K562 (cell line): ENCODE data around the gene RNF175. TPM values are rescaled to one million over a fixed set of nuclear protein-coding genes. Genes with fewer than 3 reads are reported as not detected.

Source experiments
- ATAC-seq: fragments of 200-7000 bp; cut with Tn5 transposase; 3 replicates; pipeline ENCODE4 v1.9.1; 2020; ENCODE audit warnings: moderate library complexity
- BruUV-seq: library from RNA; stranded (reverse); fragments of 400-500 nt; replicated peaks from 2 replicates; lab custom pipeline; 2021; lab: Mats Ljungman, UMichigan
- CTCF ChIA-PET: fragments of 300-600 bp; formaldehyde crosslinking; extraction: SDS; loops from one replicate; lab custom pipeline; 2021; ENCODE audit warnings: low intra/inter-chr PET ratio; lab: Yijun Ruan, JAX
- POLR2A ChIA-PET: fragments of 300-600, 350-650 bp; sonication (Branson Sonifier 250); formaldehyde crosslinking; extraction: SDS; loops from one replicate; lab custom pipeline; 2021; ENCODE audit warnings: antibody characterized with exemption, inconsistent platforms; lab: Yijun Ruan, JAX
- DNase-seq, 4 experiments: peaks; one replicate each; pipeline versions ENCODE4 v3.0.0 to v3.0.0-alpha.2; 2011 to 2018; ENCODE audit warnings: low spot score in 3 of 4, mixed read lengths in 3 of 4; ENCODE audit errors: extremely low read depth in 1 of 4
- FAIRE-seq: peaks from 2 replicates; lab custom pipeline; 2011; peaks lifted over from hg19 to GRCh38; lab: Jason Lieb, UNC
- H2AFZ ChIP-seq: 2 replicates; pipeline ENCODE4 v1.6.0; 2011; ENCODE audit warnings: low read depth, low read length, control low read depth, inconsistent platforms
- H3K27ac ChIP-seq: fragments of 200-600 bp; 3 replicates; pipeline ENCODE4 v1.8.0; 2011; ENCODE audit warnings: low read depth, mild to moderate bottlenecking, control low read depth, inconsistent platforms, low read length, moderate library complexity, mixed read lengths; ENCODE audit errors: extremely low read depth
- H3K27me3 ChIP-seq, 2 experiments: fragments of 300-600 bp in 1 of 2; 2 replicates in 1 of 2; 3 replicates in 1 of 2; pipeline versions ENCODE4 v1.6.0 to v1.8.0; 2011; ENCODE audit warnings: inconsistent platforms in 2 of 2, low read length in 2 of 2, mild to moderate bottlenecking in 1 of 2, mixed read lengths in 1 of 2, moderate library complexity in 1 of 2; ENCODE audit not compliant: control insufficient read depth in 2 of 2, insufficient read depth in 2 of 2
- H3K36me3 ChIP-seq: fragments of 300-600 bp; 3 replicates; pipeline ENCODE4 v1.8.0; 2011; ENCODE audit warnings: mild to moderate bottlenecking, low read length, inconsistent platforms; ENCODE audit not compliant: control insufficient read depth, insufficient read depth
- H3K4me1 ChIP-seq, 2 experiments: fragments of 200-600 bp in 1 of 2; replicated peaks in 1 of 2; 2 replicates in 1 of 2; 3 replicates in 1 of 2; pipeline versions ENCODE4 v1.5.1 to v1.8.0; 2011; ENCODE audit warnings: inconsistent platforms in 2 of 2, low read length in 2 of 2, mild to moderate bottlenecking in 1 of 2, mixed read lengths in 1 of 2, moderate library complexity in 1 of 2; ENCODE audit not compliant: control insufficient read depth in 2 of 2, insufficient read depth in 2 of 2
- H3K4me2 ChIP-seq: 2 replicates; pipeline ENCODE4 v1.6.1; 2011; ENCODE audit warnings: low read length, control low read depth, inconsistent platforms, mixed read lengths; ENCODE audit not compliant: insufficient read depth
- H3K4me3 ChIP-seq: fragments of 200-600 bp; sonication (generic), shearing (Covaris generic); 2 replicates; pipeline ENCODE4 v1.5.1; 2016; ENCODE audit warnings: control low read depth, inconsistent platforms
- H3K79me2 ChIP-seq: fragments of 200-600 bp; 3 replicates; pipeline ENCODE4 v1.8.0; 2011; ENCODE audit warnings: low read length, inconsistent platforms; ENCODE audit not compliant: control insufficient read depth, insufficient read depth
- H3K9ac ChIP-seq, 2 experiments: 2 replicates each; pipeline versions ENCODE4 v1.6.0 to v1.6.1; 2011; ENCODE audit warnings: low read depth in 2 of 2, low read length in 2 of 2, control low read depth in 1 of 2, inconsistent platforms in 1 of 2, mild to moderate bottlenecking in 1 of 2, mixed read lengths in 1 of 2; ENCODE audit not compliant: insufficient read depth in 1 of 2
- H3K9me1 ChIP-seq: one replicate; pipeline ENCODE4 v1.6.0; 2011; ENCODE audit warnings: inconsistent platforms, mild to moderate bottlenecking, low read length, moderate library complexity; ENCODE audit not compliant: control insufficient read depth, insufficient read depth
- H3K9me3 ChIP-seq: replicated peaks from 2 replicates; pipeline ENCODE4 v1.5.1; 2011; ENCODE audit warnings: low read depth, low read length, inconsistent platforms; ENCODE audit not compliant: control insufficient read depth, insufficient read depth
- H4K20me1 ChIP-seq: replicated peaks from 2 replicates; pipeline ENCODE4 v1.6.1; 2011; ENCODE audit warnings: low read length, inconsistent platforms, mixed read lengths; ENCODE audit not compliant: control insufficient read depth, insufficient read depth
- CBX5 ChIP-seq: IDR thresholded peaks from 2 replicates; pipeline ENCODE4 v1.6.1; 2014; ENCODE audit warnings: low read depth, borderline replicate concordance
- ETV1 ChIP-seq: fragments of 450-650 bp; conservative IDR thresholded peaks from 2 replicates; pipeline ENCODE4 v1.6.1; 2016; ENCODE audit warnings: missing genetic modification characterization, control low read depth, low read depth, missing compliant biosample characterization
- HEY1 ChIP-seq: fragments of 250-450 bp; sonication (Bioruptor Pico); IDR thresholded peaks from 2 replicates; pipeline ENCODE4 v1.5.0; 2020; ENCODE audit warnings: mild to moderate bottlenecking, moderate library complexity, borderline replicate concordance
- HNRNPUL1 ChIP-seq: fragments of 200-400 bp; formaldehyde crosslinking; IDR thresholded peaks from 2 replicates; pipeline ENCODE4 v1.6.1; 2017; ENCODE audit warnings: low read length
- JUN ChIP-seq, 2 experiments: sonication (generic) in 1 of 2; formaldehyde crosslinking in 1 of 2; IDR thresholded peaks; 2 replicates each; pipeline versions ENCODE4 v1.6.1 to v1.8.0; 2012 to 2022; ENCODE audit warnings: borderline replicate concordance in 2 of 2, mild to moderate bottlenecking in 2 of 2, improper control_type of control experiment in 1 of 2, low read depth in 1 of 2, low read length in 1 of 2, missing genetic modification reagents in 1 of 2
- LCOR ChIP-seq: sonication (generic); formaldehyde crosslinking; IDR thresholded peaks from 2 replicates; pipeline ENCODE4 v1.8.0; 2022; ENCODE audit warnings: mild to moderate bottlenecking, missing genetic modification reagents
- RNF2 ChIP-seq: sonication (generic); IDR thresholded peaks from 2 replicates; pipeline ENCODE4 v1.6.1; 2016
- SIX5 ChIP-seq, 2 experiments: IDR thresholded peaks; 2 replicates each; pipeline ENCODE4 v1.6.1; 2011; ENCODE audit warnings: low read length in 2 of 2, borderline replicate concordance in 1 of 2, low read depth in 1 of 2, mild to moderate bottlenecking in 1 of 2, moderate library complexity in 1 of 2; ENCODE audit not compliant: insufficient read depth in 1 of 2
- SMAD1 ChIP-seq: fragments of 150-350 bp; IDR thresholded peaks from 2 replicates; pipeline ENCODE4 v1.6.1; 2014; ENCODE audit warnings: low read length, low read depth; ENCODE audit not compliant: partially characterized antibody
- STAT5A ChIP-seq: IDR thresholded peaks from 2 replicates; pipeline ENCODE4 v1.6.1; 2012; ENCODE audit warnings: low read length, inconsistent platforms, borderline replicate concordance
- TCFL5 ChIP-seq: fragments of 250-450 bp; sonication (Bioruptor Pico); conservative IDR thresholded peaks from 2 replicates; pipeline ENCODE4 v1.6.1; 2021; ENCODE audit warnings: mild to moderate bottlenecking, moderate library complexity, matching md5 sums
- ZNF3 ChIP-seq: fragments of 250-450 bp; sonication (Bioruptor Pico); IDR thresholded peaks from 2 replicates; pipeline ENCODE4 v1.5.0; 2021; ENCODE audit warnings: mild to moderate bottlenecking, moderate library complexity
- WGBS: fragments of 100-300 bp; shearing (Covaris generic); methylation state at CpG from one replicate; pipeline ENCODE4 v1.1.6; 2016; ENCODE audit warnings: low coverage, mixed read lengths; ENCODE audit not compliant: insufficient coverage; ENCODE audit errors: missing lambda C conversion rate; 5-methylcytosine and 5-hydroxymethylcytosine counted together
- in situ Hi-C: fragments of 300-500 bp; cut with MboI; formaldehyde crosslinking; loops from 4 replicates; pipeline ENCODE4 v1.15.0; 2018; ENCODE audit warnings: inconsistent platforms, mixed read lengths
- intact Hi-C: fragments of 100-400 bp; cut with micrococcal nuclease; formaldehyde crosslinking; loops from 2 replicates; pipeline ENCODE4 v1.14.2; 2022
- polyA plus RNA-seq, 8 experiments: library from polyadenylated mRNA; depleted of rRNA in 4 of 8; stranded (reverse) in 5 of 8; unstranded in 3 of 8; fragments of >200 nt; fragmentation: Nextera tagmentation in 2 of 8; fragmentation: Illumina TruSeq in 1 of 8; extraction: Ambion mirVana in 2 of 8; extraction: Trizol in 1 of 8; gene quantifications; 2 replicates each; pipeline versions ENCODE4 v1.2.1 to v1.2.3, GENCODE V29; 2011 to 2014; ENCODE audit warnings: inconsistent platforms in 1 of 8, missing spikeins in 1 of 8
- total RNA-seq, 7 experiments: library from RNA; depleted of rRNA in 6 of 7; stranded (reverse); fragments of >200 nt in 6 of 7; fragmentation: Illumina TruSeq in 2 of 7; extraction: Trizol in 2 of 7; gene quantifications; 2 replicates each; pipeline versions ENCODE4 v1.2.1 to v1.2.3, GENCODE V29; 2011 to 2021; ENCODE audit warnings: low replicate concordance in 1 of 7
- TF ChIP-seq, protein P1 (sequence below): sonication (generic); formaldehyde crosslinking; IDR thresholded peaks from 2 replicates; pipeline ENCODE4 v1.4.0; 2020; ENCODE audit warnings: mild to moderate bottlenecking, missing genetic modification reagents
- TF ChIP-seq, protein P2 (sequence below): sonication (generic); formaldehyde crosslinking; IDR thresholded peaks from 2 replicates; pipeline ENCODE4 v1.8.1; 2022; ENCODE audit warnings: missing genetic modification reagents

RNF175 gene
- total and polyA plus RNA-seq, 9 of the 15 experiments (the other 6 are each of a cell fraction or from before 2014, with no cell fraction given): not detected

DNA sequence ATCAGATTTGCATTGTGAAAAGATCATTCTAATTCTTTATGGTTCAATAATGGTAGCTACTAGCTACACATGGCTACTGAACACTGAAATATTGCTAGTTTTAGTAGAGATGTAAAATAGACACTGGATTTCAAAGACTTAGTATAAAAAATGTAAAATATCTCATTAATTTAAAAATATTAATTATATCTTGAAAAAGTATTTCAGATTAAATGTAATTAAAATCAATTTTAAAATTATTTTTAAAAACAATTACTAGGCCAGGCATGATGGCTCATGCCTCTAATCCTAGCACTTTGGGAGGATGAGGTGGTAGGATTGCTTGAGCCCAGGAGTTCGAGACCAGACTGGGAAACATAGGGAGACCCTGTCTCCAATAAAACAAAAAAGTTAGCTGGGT, 96.2 kb downstream of the RNF175 start:
- no peaks in the 10 kb centered on the region for H3K79me2 ChIP-seq
- H4K20me1 ChIP-seq: no peaks in the 10 kb centered on the region
- POLR2A ChIA-PET: no interaction called here
- no peak for ATAC-seq
- H3K9ac ChIP-seq: no peak overlapping the region
- H3K4me2 ChIP-seq: no peak overlapping the region
- no TSS peak for BruUV-seq
- peaks cover 3% of the 10 kb centered on the region for H3K9me1 ChIP-seq
- FAIRE-seq: no peak
- WGBS: 0% methylated on average over 1 of the region's 1 CpG
- no peaks in the 10 kb centered on the region for H3K4me1 ChIP-seq
- peaks cover 0 to 8% of the 10 kb centered on the region in 2 experiments; a peak in 2 of 5 replicates for H3K27me3 ChIP-seq
- intact Hi-C loops (no loop called here), in situ Hi-C loops (no loop called here)
- H3K4me3 ChIP-seq: no peak overlapping the region
- H3K27ac ChIP-seq: no peak overlapping the region
- TF ChIP-seq ETV1 (tag): no peak
- no peak for TF ChIP-seq HNRNPUL1
- TF ChIP-seq, protein P1, sequence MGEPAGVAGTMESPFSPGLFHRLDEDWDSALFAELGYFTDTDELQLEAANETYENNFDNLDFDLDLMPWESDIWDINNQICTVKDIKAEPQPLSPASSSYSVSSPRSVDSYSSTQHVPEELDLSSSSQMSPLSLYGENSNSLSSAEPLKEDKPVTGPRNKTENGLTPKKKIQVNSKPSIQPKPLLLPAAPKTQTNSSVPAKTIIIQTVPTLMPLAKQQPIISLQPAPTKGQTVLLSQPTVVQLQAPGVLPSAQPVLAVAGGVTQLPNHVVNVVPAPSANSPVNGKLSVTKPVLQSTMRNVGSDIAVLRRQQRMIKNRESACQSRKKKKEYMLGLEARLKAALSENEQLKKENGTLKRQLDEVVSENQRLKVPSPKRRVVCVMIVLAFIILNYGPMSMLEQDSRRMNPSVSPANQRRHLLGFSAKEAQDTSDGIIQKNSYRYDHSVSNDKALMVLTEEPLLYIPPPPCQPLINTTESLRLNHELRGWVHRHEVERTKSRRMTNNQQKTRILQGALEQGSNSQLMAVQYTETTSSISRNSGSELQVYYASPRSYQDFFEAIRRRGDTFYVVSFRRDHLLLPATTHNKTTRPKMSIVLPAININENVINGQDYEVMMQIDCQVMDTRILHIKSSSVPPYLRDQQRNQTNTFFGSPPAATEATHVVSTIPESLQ: no peak
- no peak for TF ChIP-seq SMAD1
- TF ChIP-seq, protein P2, sequence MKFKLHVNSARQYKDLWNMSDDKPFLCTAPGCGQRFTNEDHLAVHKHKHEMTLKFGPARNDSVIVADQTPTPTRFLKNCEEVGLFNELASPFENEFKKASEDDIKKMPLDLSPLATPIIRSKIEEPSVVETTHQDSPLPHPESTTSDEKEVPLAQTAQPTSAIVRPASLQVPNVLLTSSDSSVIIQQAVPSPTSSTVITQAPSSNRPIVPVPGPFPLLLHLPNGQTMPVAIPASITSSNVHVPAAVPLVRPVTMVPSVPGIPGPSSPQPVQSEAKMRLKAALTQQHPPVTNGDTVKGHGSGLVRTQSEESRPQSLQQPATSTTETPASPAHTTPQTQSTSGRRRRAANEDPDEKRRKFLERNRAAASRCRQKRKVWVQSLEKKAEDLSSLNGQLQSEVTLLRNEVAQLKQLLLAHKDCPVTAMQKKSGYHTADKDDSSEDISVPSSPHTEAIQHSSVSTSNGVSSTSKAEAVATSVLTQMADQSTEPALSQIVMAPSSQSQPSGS (CRISPR knock-in tag): no peak
- TF ChIP-seq JUN (IDR thresholded peaks at IDR 0.05; ENCODE audit: borderline replicate concordance, low read depth, low read length): no peak
- no peak for TF ChIP-seq JUN (CRISPR knock-in tag; IDR thresholded peaks at IDR 0.05; ENCODE audit: borderline replicate concordance)
- TF ChIP-seq RNF2: no peak
- no peak for TF ChIP-seq ZNF3
- no peak for TF ChIP-seq TCFL5 (CRISPR knock-in tag)
- no peak for TF ChIP-seq SIX5 (IDR thresholded peaks at IDR 0.05; ENCODE audit: borderline replicate concordance in 1 of 2, insufficient read depth in 1 of 2, low read depth in 1 of 2, low read length in 2 of 2)
- TF ChIP-seq HEY1 (CRISPR knock-in tag): no peak
- TF ChIP-seq CBX5: no peak
- no peak for TF ChIP-seq LCOR (CRISPR knock-in tag)
- TF ChIP-seq STAT5A: no peak
- no peak overlapping the region for H2AFZ ChIP-seq
- H3K9me3 ChIP-seq: no peaks in the 10 kb centered on the region
- DNase-seq: no peak
- CTCF ChIA-PET: no interaction called here
- H3K36me3 ChIP-seq: no peaks in the 10 kb centered on the region
